Natural killer cell (primary cell): Measurements from ENCODE around the gene SNX13. TPM values are rescaled to one million over a fixed set of nuclear protein-coding genes. Genes with fewer than 3 reads are reported as not detected.
A peak's percentile ranks its signal among the peaks of the same experiment; 100 is the strongest.

Experiments
- ATAC-seq, 3 donors: fragments of 150-1000 bp in 2 of 3; fragments of 200-7000 bp in 1 of 3; cut with Tn5 transposase; 1 replicate in 1 of 3; 2 replicates in 2 of 3; pipeline ENCODE4 v1.10.0; 2021; ENCODE audit warnings: mild to moderate bottlenecking in 2 of 3, moderate library complexity in 2 of 3
- DNase-seq, 2 donors: peaks; one replicate each; pipeline versions ENCODE4 v3.0.0 to v3.0.0-alpha.2; 2013 to 2021; ENCODE audit warnings: mixed read lengths in 1 of 2
- H3K27ac ChIP-seq: one replicate; pipeline ENCODE4 v1.5.1; 2013; ENCODE audit warnings: mild to moderate bottlenecking, low read length
- H3K27me3 ChIP-seq: one replicate; pipeline ENCODE4 v1.6.1; 2013; ENCODE audit warnings: low read length; ENCODE audit not compliant: control insufficient read depth, insufficient read depth
- H3K36me3 ChIP-seq: one replicate; pipeline ENCODE4 v1.6.1; 2013; ENCODE audit warnings: low read length; ENCODE audit not compliant: control insufficient read depth, insufficient read depth
- H3K4me1 ChIP-seq: one replicate; pipeline ENCODE4 v1.6.1; 2013; ENCODE audit warnings: low read length; ENCODE audit not compliant: control insufficient read depth, insufficient read depth
- H3K4me3 ChIP-seq: one replicate; pipeline ENCODE4 v1.5.1; 2013; ENCODE audit warnings: low read length
- H3K9me3 ChIP-seq: one replicate; pipeline ENCODE4 v1.6.1; 2013; ENCODE audit warnings: low read length; ENCODE audit not compliant: control insufficient read depth, insufficient read depth
- H3K27ac Mint-ChIP-seq, 2 donors: one replicate each; pipeline ENCODE4 v1.8.0; 2022; ENCODE audit warnings: mild to moderate bottlenecking in 2 of 2, mixed read lengths in 2 of 2, moderate library complexity in 1 of 2
- H3K27me3 Mint-ChIP-seq, 2 donors: one replicate each; pipeline ENCODE4 v1.8.0; 2022; ENCODE audit warnings: low read depth in 2 of 2, mixed read lengths in 2 of 2
- H3K36me3 Mint-ChIP-seq: one replicate; pipeline ENCODE4 v1.8.0; 2022; ENCODE audit warnings: mixed read lengths
- H3K4me1 Mint-ChIP-seq, 2 donors: one replicate each; pipeline ENCODE4 v1.8.0; 2022; ENCODE audit warnings: mixed read lengths in 2 of 2
- H3K4me3 Mint-ChIP-seq: one replicate; pipeline ENCODE4 v1.8.0; 2022; ENCODE audit warnings: mild to moderate bottlenecking, moderate library complexity, mixed read lengths
- H3K9me3 Mint-ChIP-seq, 2 donors: one replicate each; pipeline ENCODE4 v1.8.0; 2022; ENCODE audit warnings: mixed read lengths in 2 of 2
- WGBS: methylation state at CpG from one replicate; pipeline ENCODE4 v1.1.7; 2013; ENCODE audit warnings: missing lambda C conversion rate; ENCODE audit not compliant: insufficient coverage; 5-methylcytosine and 5-hydroxymethylcytosine counted together
- intact Hi-C: fragments of 100-400 bp; cut with micrococcal nuclease; formaldehyde crosslinking; loops from one replicate; pipeline ENCODE4 v1.14.2; 2022
- total RNA-seq, 4 donors: library from RNA; stranded (reverse); fragments of 120-200 nt in 1 of 4; gene quantifications; one replicate each; pipeline versions ENCODE4 v1.2.3 to v1.2.4, GENCODE V29; 2013 to 2022
- TF ChIP-seq, protein P1 (sequence below): fragments of 200-600 bp; IDR thresholded peaks from one replicate; pipeline ENCODE4 v1.8.0; 2022; ENCODE audit warnings: antibody characterized with exemption

The SNX13 gene
- total RNA-seq, 3 donors from 2014 or later (not counting 1 experiment from before 2014, with no cell fraction given): 34.8 to 38.5 (median 37.4) TPM

GRCh38 chr7:17946591-17946990, 6.3 kb upstream of the SNX13 start:
- DNase-seq: peak in 1 of 2 donors; percentile 25
- no peaks in the 10 kb centered on the region for H3K36me3 Mint-ChIP-seq
- Histone ChIP-seq H3K4me3 (no peak overlapping the region), H3K27me3 (no peaks in the 10 kb centered on the region), H3K4me1 (no peaks in the 10 kb centered on the region), H3K36me3 (no peaks in the 10 kb centered on the region), H3K27ac (no peak overlapping the region), H3K9me3 (no peaks in the 10 kb centered on the region)
- intact Hi-C loops: no loop called here
- TF ChIP-seq, protein P1, sequence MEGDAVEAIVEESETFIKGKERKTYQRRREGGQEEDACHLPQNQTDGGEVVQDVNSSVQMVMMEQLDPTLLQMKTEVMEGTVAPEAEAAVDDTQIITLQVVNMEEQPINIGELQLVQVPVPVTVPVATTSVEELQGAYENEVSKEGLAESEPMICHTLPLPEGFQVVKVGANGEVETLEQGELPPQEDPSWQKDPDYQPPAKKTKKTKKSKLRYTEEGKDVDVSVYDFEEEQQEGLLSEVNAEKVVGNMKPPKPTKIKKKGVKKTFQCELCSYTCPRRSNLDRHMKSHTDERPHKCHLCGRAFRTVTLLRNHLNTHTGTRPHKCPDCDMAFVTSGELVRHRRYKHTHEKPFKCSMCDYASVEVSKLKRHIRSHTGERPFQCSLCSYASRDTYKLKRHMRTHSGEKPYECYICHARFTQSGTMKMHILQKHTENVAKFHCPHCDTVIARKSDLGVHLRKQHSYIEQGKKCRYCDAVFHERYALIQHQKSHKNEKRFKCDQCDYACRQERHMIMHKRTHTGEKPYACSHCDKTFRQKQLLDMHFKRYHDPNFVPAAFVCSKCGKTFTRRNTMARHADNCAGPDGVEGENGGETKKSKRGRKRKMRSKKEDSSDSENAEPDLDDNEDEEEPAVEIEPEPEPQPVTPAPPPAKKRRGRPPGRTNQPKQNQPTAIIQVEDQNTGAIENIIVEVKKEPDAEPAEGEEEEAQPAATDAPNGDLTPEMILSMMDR: no peak
- H3K9me3 Mint-ChIP-seq: no peaks in the 10 kb centered on the region
- no peak for ATAC-seq
- peaks cover 0 to 7% of the 10 kb centered on the region in 2 donors for H3K4me1 Mint-ChIP-seq
- no peak overlapping the region for H3K4me3 Mint-ChIP-seq
- no peak overlapping the region for H3K27ac Mint-ChIP-seq
- WGBS: 0% methylated on average over 1 of the region's 1 CpG
- H3K27me3 Mint-ChIP-seq: peaks cover 0 to 4% of the 10 kb centered on the region in 2 donors

GRCh38 chr7:17944720-17945119, 4.4 kb upstream of the SNX13 start:
- Mint-ChIP-seq H3K36me3 (no peaks in the 10 kb centered on the region), H3K9me3 (no peaks in the 10 kb centered on the region), H3K4me1 (peaks cover 16 to 24% of the 10 kb centered on the region in 2 donors), H3K4me3 (no peak overlapping the region), H3K27me3 (peaks cover 0 to 4% of the 10 kb centered on the region in 2 donors), H3K27ac (no peak overlapping the region)
- no peak overlapping the region for H3K27ac ChIP-seq
- no peaks in the 10 kb centered on the region for H3K36me3 ChIP-seq
- no peak for DNase-seq
- H3K4me3 ChIP-seq: no peak overlapping the region
- H3K4me1 ChIP-seq: peaks cover 3% of the 10 kb centered on the region
- TF ChIP-seq, protein P1: no peak
- WGBS: 100% methylated on average over 1 of the region's 1 CpG
- no peaks in the 10 kb centered on the region for H3K27me3 ChIP-seq
- intact Hi-C loops: no loop called here
- no peaks in the 10 kb centered on the region for H3K9me3 ChIP-seq
- no peak for ATAC-seq

- Mint-ChIP-seq H3K27ac (no peak overlapping the region), H3K36me3 (no peaks in the 10 kb centered on the region), H3K9me3 (no peaks in the 10 kb centered on the region), H3K27me3 (peaks cover 0 to 2% of the 10 kb centered on the region in 2 donors), H3K4me3 (no peak overlapping the region), H3K4me1 (peaks cover 34 to 42% of the 10 kb centered on the region in 2 donors)
- Histone ChIP-seq H3K4me1 (peaks cover 3% of the 10 kb centered on the region), H3K4me3 (no peak overlapping the region), H3K27ac (no peak overlapping the region), H3K9me3 (no peaks in the 10 kb centered on the region), H3K36me3 (no peaks in the 10 kb centered on the region), H3K27me3 (no peaks in the 10 kb centered on the region)
- DNase-seq (no peak), ATAC-seq (no peak)
- intact Hi-C loops: no loop called here
- WGBS: 100% methylated on average over 2 of the region's 2 CpGs
- TF ChIP-seq, protein P1: no peak
These were observed 2.7 kb upstream of the SNX13 start for GRCh38 chr7:17943006-17943405.

DNA sequence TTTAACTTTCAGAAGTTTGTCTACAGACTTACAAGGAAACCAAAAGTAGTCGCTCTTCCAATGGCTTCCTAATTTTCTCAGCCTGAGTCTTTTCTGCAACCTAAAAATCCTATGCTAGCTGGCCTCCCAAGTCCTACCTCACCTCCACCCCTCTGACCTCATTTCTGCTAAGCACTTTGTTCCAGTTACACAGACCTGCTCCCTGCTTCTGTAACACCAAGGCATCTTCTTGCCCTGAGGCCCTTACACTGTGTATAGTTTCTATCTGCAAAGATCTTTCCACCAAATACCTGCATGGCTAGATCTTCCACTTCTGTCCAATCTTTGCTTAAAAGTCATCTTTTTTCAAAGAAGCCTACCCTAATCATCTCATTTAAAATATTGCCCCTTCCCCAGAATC, 1.9 kb upstream of the SNX13 start:
- H3K27me3 Mint-ChIP-seq: peaks cover 0 to 2% of the 10 kb centered on the region in 2 donors

More for the DNA sequence above, 1.9 kb upstream of the SNX13 start:
- no peaks in the 10 kb centered on the region for H3K27me3 ChIP-seq
- peaks cover 40 to 48% of the 10 kb centered on the region in 2 donors for H3K4me1 Mint-ChIP-seq
- peaks cover 3% of the 10 kb centered on the region for H3K4me1 ChIP-seq
- DNase-seq (no peak), ATAC-seq (no peak)
- no peak overlapping the region for H3K27ac ChIP-seq
- H3K36me3 Mint-ChIP-seq: no peaks in the 10 kb centered on the region
- no peaks in the 10 kb centered on the region for H3K9me3 ChIP-seq
- no peak overlapping the region for H3K27ac Mint-ChIP-seq
- H3K36me3 ChIP-seq: no peaks in the 10 kb centered on the region
- no peaks in the 10 kb centered on the region for H3K9me3 Mint-ChIP-seq
- intact Hi-C loops: no loop called here
- peak overlapping the region; percentile 99 for H3K4me3 Mint-ChIP-seq
- H3K4me3 ChIP-seq: no peak overlapping the region
- TF ChIP-seq, protein P1: no peak
- WGBS: 89% methylated on average over 1 of the region's 1 CpG
